Measurements from ENCODE around the gene FBXL13.
"Not testable (repeated sequence)": the region's sequence is repeated elsewhere in the genome, so short reads cannot be mapped to it uniquely, and the experiment has no call there.

The FBXL13 gene

DNA sequence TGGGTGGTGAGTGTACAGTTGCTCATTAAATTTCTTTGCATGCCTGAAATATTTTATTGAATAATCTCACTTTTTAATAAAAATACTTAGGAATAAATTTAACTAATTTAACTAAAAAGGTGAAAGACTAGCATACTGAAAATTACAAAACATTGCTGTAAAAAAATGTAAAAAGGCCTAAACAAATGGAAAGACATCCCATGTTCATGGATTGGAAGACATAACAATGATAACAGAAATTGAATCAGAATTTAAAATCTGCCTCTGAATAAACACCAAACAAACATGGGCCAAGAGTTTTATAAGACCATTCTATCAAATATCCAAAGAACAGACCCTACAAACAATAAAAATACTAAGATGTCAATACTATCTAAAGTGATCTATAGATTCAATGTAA, 94.9 kb downstream of the FBXL13 start:
- no peak for DNase-seq

- peak; percentile 80 for DNase-seq
Observed at GRCh38 chr7:102978284-102978683, 96.3 kb downstream of the FBXL13 start.

DNA sequence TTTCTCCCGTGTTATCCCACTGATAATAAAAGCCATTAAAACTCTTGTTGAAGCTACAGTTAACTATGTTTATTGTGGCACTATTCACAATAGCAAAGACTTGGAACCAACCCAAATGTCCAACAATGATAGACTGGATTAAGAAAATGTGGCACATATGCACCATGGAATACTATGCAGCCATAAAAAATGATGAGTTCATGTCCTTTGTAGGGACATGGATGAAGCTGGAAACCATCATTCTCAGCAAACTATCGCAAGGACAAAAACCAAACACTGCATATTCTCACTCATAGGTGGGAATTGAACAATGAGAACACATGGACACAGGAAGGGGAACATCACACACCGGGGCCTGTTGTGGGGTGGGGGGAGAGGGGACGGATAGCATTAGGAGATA, 97.0 kb downstream of the FBXL13 start:
- DNase-seq = not testable (repeated sequence)

GRCh38 chr7:102976493-102976892, 98.1 kb downstream of the FBXL13 start:
- no peak for DNase-seq

GRCh38 chr7:102975854-102976253, 98.7 kb downstream of the FBXL13 start:
- DNase-seq = no peak

DNA sequence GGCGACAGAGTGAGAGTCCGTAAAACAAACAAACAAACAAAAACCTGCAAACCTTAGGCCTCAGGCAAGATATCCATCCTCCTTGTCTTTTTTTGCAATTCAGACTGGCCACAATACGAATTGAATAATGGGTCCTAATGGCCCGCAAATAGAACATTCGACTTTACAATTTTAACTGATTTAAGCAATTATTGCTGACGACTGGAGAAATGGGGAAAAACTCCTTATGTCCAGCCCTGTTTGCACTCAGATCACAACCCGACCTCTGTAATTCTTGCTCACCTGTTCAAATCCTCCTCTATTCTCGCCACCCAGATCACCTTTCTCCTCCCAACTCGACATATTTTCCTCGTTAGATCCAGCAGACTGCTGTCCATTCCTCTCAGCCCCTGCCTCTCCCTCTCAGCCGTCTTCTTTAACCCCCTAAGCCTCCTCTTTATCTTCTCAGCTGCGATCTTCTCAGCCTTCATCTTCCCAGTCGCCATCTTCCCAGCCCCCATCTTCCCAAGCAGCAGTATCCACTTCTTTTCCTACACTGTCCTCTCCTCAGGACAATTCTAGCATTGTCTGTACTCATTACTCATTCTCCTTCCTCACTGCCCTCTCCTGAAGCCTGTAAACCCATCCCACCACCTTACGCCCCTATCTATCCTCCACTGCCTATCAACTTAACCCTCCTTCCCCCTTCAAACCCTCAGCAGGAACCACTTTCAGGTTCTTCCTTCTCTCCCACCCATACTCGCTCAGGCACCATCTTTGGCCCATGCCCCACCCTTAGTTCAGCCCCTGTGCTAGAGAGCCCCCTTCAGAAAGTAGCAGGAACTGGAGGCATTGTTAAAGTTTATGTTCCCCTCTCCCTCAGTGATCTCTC, 100.0 kb downstream of the FBXL13 start:
- DNase-seq = no peak

DNA sequence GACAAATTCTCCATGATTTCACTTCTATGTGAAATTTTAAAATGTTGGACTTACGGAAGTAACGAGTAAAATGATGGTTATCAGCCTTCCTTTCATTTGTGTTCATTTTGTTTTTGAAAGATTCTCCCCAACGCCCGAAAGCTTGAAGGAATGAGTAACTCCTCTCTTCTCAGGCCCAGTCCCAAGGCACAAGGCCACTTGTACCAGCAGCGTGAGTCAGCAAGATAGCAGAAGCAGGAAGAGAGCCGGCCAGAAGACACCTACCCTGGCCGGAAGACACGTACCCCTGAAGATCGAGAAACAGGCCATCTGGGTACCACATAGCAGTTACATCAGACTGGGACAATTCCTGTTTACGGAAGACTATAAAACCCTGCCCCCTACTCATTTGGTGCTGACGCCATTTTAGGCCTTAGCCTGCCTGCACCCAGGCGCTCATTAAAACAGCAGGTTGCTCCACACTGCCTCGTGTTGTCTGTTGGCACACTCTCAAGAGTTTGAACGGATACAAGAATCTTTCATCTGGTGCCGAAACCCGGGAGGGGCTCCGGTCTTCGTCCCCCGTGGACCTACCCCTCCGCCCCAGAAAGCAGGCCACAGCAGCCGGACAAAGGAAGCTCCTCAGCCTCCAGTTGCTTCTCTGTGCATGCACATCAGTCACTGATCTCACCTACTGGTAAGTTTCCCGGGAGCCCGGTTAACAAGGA, 101.3 kb downstream of the FBXL13 start:
- peak; percentile 23 for DNase-seq

GRCh38 chr7:102967798-102968197, 106.8 kb downstream of the FBXL13 start:
- peak; percentile 37 for DNase-seq

- no peak for DNase-seq
Observed at GRCh38 chr7:102966465-102966864, 108.1 kb downstream of the FBXL13 start.

GRCh38 chr7:102961993-102962392, 112.6 kb downstream of the FBXL13 start:
- DNase-seq = not testable (repeated sequence)

GRCh38 chr7:102958004-102958403, 116.6 kb downstream of the FBXL13 start:
- DNase-seq = not testable (repeated sequence)

GRCh38 chr7:102954359-102954758, 120.2 kb downstream of the FBXL13 start:
- DNase-seq = not testable (repeated sequence)

DNA sequence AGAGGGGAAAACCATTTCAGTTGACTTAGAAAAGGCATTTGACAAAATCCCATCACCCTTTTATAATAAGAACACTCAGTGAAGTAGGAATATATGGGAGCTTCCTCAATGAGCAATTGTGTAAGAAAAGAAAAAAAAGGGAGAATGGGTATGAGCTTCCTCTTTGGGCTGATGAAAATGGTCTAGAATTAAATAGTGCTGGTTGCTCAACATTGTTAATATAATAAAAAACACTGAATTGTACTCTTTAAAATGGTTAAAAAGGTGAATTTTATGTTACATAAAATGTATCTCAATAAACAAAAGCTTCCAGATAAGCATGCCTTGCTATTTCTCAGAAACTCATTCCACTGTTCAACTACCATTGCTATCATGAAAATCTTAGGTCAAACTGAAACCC, 121.2 kb downstream of the FBXL13 start:
- DNase-seq = no peak

DNA sequence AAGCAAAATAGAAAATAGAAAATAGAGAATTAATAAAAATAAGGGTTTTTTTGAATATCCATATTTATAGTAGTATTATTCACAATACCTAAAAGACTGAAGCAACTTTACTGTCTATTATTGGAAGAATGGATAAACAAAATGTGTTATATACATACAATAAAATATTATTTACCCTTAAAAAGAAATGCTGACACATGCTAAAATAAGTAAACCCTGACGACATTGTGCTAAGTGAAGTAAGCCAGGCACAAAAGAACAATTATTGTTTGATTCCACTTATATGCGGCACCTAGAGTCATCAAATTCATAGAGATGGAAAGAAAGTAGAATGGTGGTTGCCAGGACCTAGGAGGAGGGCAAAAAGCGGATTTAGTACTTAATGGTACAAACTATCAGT, 122.8 kb downstream of the FBXL13 start:
- DNase-seq = no peak

- DNase-seq = no peak
Observed at GRCh38 chr7:102944241-102944640, 130.4 kb downstream of the FBXL13 start.

- no peak for DNase-seq
Observed at GRCh38 chr7:102943423-102944169, 131.0 kb downstream of the FBXL13 start.

DNA sequence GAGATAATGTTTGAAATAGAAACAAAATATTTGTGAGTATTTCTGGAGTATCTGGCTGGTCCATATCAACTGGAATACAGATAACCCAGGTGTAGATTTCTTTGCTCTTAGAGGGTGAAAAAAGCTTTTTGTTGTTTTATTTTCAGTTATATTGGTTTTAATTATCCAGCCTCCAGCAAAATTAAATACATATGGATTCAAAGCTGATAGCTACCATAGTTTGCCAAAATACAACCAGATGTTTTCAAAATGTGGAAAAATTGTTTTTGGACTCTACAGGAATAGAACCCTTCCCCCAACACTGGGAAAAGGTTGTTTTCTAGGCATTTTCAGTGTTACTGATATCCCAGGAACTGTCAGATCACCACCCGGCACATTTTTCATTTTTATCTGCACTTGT, 131.7 kb downstream of the FBXL13 start:
- no peak for DNase-seq

GRCh38 chr7:102942181-102942866, 132.3 kb downstream of the FBXL13 start:
- DNase-seq = peak; percentile 21

DNA sequence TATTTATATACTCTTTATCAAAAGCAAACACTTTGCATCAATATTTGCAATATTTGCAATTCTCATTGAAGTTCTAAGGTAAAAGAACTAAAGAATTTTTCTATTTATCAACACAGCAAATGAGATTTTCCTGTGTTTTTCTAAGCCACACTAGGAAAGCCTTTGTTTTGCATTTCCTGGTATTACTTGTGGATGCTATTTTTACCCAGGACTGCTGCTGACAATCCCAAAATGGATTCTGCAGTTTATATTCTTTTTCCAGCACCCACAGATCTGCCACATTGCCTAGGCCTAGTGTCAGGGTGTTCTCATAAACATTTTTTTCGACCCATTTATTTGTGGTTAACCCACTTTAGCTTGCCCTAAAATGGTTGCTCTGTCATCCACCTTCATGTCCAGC, 135.9 kb downstream of the FBXL13 start:
- DNase-seq = no peak

- DNase-seq = no peak
Observed at GRCh38 chr7:102935450-102936115, 139.0 kb downstream of the FBXL13 start.

DNA sequence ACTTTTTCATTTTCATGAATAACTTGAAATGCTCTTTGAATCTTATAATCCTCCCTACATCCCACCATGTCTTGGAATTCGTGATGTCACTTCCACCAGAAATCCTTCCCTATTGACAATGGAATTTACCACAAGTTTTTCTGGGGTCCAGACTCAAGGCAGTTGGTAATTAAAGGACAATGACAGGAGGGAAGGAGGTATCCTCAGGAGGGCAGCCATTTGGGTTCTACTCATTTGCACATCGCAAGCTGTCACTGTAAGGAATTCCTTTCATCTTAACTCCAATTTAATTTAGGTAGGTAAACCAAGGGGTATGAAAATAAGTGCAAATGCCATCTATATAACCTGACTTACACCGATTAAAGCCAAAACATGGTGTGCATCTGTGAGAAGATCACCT, 139.9 kb downstream of the FBXL13 start:
- peak; percentile 44 for DNase-seq

- no peak for DNase-seq
Observed at GRCh38 chr7:102934239-102934638, 140.4 kb downstream of the FBXL13 start.
